Breast epithelium (tissue), 3 donors: Measurements from ENCODE around the gene SNCB.

Experiments
- CTCF ChIP-seq, 3 donors: fragments of 450-650 bp; IDR thresholded peaks; one replicate each; pipeline ENCODE4 v1.5.1; 2016 to 2017; ENCODE audit warnings: antibody characterized with exemption in 3 of 3, mild to moderate bottlenecking in 3 of 3, moderate library complexity in 3 of 3
- POLR2A ChIP-seq: fragments of 450-650 bp; IDR thresholded peaks from one replicate; pipeline ENCODE4 v1.6.1; 2016; ENCODE audit warnings: antibody characterized with exemption, mild to moderate bottlenecking, moderate library complexity
- POLR2AphosphoS5 ChIP-seq, 3 donors: sonication (generic); formaldehyde crosslinking; IDR thresholded peaks; one replicate each; pipeline ENCODE4 v1.6.1; 2017; ENCODE audit warnings: antibody characterized with exemption in 3 of 3

GRCh38 chr5:176629853-176630680 lies at the start of gene SNCB, which contains the start of gene EIF4E1B:
- TF ChIP-seq POLR2AphosphoS5 (IDR thresholded peaks at IDR 0.05) (no peak), CTCF (IDR thresholded peaks at IDR 0.05) (no peak), POLR2A (no peak)
